GM12891 (cell line): ENCODE results near the gene ATRNL1.

Experiments used
- POLR2A ChIP-seq: IDR thresholded peaks from 2 replicates; pipeline ENCODE4 v1.6.1; 2011; ENCODE audit warnings: low read depth, low read length, control low read depth
- POLR2AphosphoS5 ChIP-seq: IDR thresholded peaks from 2 replicates; pipeline ENCODE4 v1.6.1; 2011; ENCODE audit warnings: low read depth, low read length, control low read depth
- TAF1 ChIP-seq: IDR thresholded peaks from 2 replicates; pipeline ENCODE4 v1.6.1; 2011; ENCODE audit warnings: low read depth, low read length, control low read depth

- no peak for TF ChIP-seq TAF1
- no peak for TF ChIP-seq POLR2AphosphoS5
- no peak for TF ChIP-seq POLR2A
These were observed 767.3 kb downstream of the ATRNL1 start for GRCh38 chr10:115860182-115861107.
